ELF-1 (cell line): ENCODE results near the gene DDAH2.

Source experiments
- DNase-seq: peaks from one replicate; pipeline ENCODE4 v3.0.0-alpha.2; 2016; ENCODE audit warnings: low read depth, low spot score

Gene DDAH2

DNA sequence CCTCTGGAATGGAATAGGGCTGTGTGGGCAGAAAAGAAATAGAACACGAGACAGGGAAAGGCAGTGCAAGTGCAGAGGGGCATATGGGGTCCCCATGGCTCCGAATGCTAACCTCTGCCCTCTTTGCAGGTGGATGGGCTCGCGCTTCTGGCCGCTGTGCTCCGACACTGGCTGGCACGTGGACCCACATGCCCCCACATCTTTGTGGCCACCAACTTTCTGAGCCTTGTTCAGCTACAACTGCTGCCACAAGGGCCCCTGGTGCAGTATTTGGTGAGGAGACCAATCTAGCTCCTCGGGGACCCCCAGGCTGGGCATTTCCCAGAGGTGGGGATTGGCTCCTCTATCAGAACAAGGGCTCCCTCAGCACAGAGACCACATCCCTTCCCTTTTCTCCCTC lies 32.2 kb upstream of the DDAH2 start:
- no peak for DNase-seq

DNA sequence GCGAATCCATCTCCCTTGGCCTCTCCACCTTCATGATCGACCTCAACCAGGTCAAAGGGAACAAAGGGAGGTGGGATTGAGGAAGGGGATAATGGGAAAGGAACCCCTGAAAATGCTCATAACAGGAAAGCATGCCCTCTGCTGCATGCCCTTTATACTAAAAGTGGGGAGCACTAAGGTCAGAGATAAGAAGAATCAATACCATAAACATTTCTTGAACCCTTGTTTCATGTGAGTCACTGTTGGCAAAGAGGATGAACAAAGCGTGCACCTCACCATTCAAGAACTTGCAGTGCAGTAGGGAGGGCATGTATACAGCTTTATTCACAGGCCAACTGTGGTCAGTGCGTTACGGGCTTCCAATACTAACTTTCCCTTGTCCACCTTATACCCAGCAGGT lies 31.7 kb upstream of the DDAH2 start:
- no peak for DNase-seq

GRCh38 chr6:31758281-31758680 lies 29.2 kb upstream of the DDAH2 start:
- no peak for DNase-seq

- DNase-seq = no peak
These were observed 23.7 kb upstream of the DDAH2 start for GRCh38 chr6:31752739-31753319.

- DNase-seq = no peak
These were observed 21.4 kb upstream of the DDAH2 start for GRCh38 chr6:31750411-31751022.

DNA sequence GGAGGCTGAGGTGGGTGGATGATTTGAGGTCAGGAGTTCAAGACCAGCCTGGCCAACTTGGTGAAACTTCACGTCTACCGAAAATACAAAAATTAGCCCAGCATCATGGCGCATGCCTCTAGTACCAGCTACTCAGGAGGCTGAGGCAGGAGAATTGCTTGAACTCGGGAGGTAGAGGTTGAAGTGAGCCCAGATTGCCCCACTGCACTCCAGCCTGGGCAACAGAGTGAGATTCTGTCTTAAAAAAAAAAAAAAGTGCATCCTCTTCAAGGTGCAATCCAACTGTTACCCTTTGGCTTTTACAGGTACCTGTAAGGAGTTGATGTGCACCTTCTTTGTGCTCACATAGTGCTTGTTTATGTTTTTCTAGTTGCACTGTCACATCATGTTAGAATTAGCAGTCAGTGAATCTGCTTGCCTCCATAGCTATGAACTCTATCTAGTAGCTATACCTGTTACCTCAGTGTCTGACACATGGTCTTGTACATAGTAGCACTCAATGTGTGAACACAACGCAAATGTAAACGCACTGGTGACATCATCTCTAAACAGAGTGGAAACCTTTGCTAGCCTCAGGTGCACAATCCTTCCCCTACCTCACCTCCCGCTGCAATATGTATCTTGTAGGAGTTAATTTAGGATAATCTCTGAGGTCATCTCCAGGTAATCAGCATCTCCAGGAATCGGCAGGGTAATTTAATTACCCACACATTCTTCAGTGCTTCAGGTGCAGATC lies 20.4 kb upstream of the DDAH2 start:
- DNase-seq = no peak

GRCh38 chr6:31744422-31744821 lies 15.3 kb upstream of the DDAH2 start:
- DNase-seq = no peak

DNA sequence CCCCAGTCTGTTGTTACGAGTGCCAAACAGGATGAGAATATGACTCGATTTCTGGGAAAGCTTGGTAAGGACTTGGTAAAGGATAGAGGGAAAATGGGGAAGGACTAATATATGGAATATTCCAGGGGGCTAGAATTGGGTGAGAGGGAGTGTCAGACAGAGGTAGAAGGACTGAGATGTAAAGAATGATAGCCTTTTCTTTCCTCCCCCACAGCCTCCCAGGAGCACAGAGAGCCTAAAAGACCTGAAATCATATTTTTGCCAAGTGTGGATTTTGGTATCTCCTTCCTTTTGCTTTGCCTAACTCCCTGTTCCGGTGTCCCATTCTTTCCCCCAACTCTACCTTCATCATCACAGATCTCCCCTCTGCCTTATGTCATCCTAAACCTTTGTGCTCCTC lies 13.8 kb upstream of the DDAH2 start:
- no peak for DNase-seq

DNA sequence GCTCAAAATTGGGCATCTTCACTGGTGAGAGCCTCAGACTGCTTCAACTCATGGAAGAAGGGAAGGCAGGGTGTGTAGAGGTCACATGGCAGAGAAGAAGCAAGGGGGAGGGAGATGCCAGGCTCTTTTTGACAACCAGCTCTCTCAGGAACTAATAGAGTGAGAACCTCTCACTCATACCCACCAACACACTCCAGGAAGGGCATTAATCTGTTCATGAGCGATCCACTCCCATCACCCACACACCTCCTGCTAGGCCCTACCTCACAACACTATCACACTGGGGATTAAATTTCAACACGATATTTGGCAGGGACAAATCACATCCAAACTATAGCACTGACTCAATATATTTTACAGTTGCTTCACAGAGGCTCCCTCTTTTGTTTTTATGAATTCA lies 12.7 kb upstream of the DDAH2 start:
- DNase-seq = no peak

DNA sequence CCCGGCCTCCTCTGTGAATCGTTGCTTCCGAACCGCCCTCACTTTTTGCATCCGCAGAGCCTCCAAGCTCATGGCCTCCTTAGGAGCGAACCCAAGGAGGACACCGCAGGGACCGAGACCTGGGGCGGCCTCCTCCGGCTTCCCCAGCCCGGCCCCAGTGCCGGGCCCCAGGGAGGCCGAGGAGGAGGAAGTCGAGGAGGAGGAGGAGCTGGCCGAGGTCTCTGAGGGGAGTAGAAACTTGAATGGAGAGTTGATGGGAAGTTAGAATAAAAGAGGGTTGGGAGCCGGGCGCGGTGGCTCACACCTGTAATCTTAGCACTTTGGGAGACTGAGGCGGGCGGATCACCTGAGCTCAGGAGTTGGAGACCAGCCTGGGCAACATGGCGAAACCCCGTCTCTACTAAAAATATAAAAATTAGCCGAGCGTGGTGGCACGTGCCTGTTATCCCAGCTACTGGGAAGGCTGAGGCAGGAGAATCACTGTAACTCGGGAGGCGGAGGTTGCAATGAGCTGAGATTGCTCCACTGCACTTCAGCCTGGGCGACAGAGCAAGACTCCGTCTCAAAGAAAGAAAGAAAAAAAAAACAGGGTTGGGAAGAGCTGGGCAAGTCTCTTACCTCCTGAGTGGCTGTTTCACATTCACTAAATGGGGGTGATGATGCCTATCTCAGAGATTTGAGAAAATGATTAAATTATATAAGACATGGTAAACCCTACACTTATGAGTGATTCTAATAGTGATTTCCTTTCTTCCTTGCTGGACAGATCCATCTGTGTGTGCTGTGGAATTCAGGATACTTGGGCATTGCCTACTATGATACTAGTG lies 11.5 kb upstream of the DDAH2 start:
- no peak for DNase-seq

DNA sequence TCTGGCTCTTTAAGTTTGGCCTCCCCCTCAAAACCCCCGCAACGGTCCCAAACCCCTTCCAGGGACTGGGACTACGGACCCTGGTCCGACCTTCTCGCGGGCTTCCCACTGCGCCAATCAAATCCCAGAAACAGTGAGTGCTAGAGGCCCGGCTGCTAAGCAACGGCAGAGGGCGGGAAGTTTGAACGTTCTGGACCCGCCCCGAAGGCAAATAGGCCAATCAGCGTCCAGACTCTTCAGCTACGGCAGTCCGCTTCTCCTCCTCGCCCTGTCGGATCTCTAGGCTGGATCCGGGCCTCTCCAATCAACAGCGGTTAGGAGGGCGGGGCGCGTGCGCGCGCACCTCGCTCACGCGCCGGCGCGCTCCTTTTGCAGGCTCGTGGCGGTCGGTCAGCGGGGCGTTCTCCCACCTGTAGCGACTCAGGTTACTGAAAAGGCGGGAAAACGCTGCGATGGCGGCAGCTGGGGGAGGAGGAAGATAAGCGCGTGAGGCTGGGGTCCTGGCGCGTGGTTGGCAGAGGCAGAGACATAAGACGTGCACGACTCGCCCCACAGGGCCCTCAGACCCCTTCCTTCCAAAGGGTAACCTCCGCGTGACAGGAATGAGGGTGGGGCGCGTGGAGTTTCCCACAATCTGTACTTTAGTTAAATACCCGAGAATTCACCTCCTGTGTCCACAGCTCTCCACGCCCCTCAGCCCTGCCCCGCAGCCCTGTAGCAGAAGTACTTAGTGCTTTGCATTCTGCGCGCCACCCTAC lies 10.7 kb upstream of the DDAH2 start, which contains the start of gene MSH5:
TSS of gene MSH5 (plus strand) at position 367 of the 758 bp plus-strand sequence. CDS start 462 bp downstream, outside the sequence.
- peak; percentile 100 for DNase-seq

- peak; percentile 44 for DNase-seq
These were observed 9.2 kb upstream of the DDAH2 start for GRCh38 chr6:31737991-31738979.

DNA sequence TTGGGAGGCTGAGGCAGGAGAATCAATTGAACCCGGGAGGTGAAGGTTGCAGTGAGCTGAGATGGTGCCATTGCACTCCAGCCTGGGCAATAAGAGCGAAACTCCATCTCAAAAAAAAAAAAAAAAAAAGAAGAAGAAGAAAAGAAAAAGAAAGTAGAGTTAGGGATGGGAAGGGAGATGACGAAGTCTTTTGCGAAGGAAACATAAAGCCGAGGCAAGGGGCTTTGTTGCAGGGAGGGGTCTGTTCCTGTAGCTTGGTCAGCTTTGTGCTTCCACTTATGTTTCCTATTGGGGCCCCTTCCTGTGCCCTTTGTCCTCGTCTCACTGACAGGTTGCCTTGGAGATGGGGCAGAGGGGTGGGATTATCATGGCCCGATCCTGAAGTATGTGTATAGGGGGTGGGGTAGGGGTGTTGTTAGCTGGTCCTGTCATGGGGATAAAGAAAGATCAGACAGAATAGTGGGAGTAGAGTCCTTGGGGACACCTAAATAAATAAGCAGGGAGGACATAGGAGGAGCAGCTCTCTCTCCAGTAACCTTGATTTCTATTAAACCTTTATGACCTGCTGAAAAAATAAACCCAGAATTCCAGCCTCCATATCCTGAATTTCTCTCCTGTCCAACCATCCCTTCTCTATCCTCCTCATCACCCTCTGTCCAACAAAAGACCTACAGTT lies 8.4 kb upstream of the DDAH2 start:
- no peak for DNase-seq

DNA sequence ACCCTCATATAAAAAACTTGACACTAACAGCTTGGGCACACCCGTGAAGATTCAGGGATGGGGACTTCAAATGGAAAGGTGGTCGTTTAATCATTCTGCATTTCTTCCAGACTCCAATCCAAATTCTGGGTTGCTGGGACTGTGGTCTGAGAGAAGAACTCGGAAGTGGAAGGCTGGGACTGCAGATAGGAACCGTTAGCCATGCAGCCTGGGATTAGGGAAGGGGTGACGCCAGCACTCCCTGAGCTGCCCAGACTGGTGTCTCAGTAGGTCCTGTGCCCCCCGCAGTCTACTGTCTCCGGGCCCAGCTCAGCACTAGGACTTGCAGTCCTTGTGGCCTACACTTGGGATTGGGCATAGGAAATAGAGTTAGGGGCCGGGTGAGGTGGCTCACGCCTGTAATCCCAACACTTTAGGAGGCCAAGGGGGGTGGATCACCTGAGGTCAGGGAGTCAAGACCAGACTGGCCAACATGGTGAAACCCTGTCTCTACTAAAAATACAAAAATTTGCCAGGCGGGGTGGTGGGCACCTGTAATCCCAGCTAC lies 7.7 kb upstream of the DDAH2 start:
- peak; percentile 10 for DNase-seq

GRCh38 chr6:31736021-31736767 lies 7.1 kb upstream of the DDAH2 start, which contains the start of gene CLIC1:
CLIC1 (minus strand) TSS chr6:31736530; CDS start chr6:31736300, 230 bp downstream.
- peak; percentile 77 for DNase-seq

GRCh38 chr6:31734821-31735406 lies 5.8 kb upstream of the DDAH2 start:
- peak; percentile 75 for DNase-seq

- no peak for DNase-seq
These were observed 5.2 kb upstream of the DDAH2 start for GRCh38 chr6:31734247-31734820.

DNA sequence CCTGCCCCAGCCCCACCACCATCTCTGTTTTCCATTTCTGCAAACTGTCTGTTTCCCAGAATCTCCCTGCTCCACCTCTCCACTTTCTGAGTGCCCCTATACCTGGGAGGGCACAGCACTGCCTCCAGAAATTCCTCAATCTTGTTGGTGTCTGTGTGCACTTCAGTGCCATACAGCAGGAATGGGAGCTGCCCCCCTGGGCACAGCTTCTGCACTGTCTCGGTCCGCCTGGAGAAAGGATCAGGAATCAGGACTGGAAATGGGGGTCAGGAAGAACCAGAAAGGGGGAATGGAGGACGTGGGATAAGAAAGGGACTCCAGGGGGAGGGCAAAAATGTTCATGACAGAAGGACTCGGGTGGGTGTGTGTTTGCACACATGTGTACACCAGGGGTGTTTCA lies 4.6 kb upstream of the DDAH2 start:
- DNase-seq = no peak
